ENCODE measurements around the gene WNT9B.
A peak's percentile ranks its signal among the peaks of the same experiment; 100 is the strongest.

The WNT9B gene

GRCh38 chr17:46885415-46886309 lies 34.3 kb downstream of the WNT9B start:
- no peak for DNase-seq

- no peak for DNase-seq
Measured at GRCh38 chr17:46886310-46886663, 34.9 kb downstream of the WNT9B start.

- no peak for DNase-seq
Measured at GRCh38 chr17:46887717-46888116, 36.3 kb downstream of the WNT9B start.

DNA sequence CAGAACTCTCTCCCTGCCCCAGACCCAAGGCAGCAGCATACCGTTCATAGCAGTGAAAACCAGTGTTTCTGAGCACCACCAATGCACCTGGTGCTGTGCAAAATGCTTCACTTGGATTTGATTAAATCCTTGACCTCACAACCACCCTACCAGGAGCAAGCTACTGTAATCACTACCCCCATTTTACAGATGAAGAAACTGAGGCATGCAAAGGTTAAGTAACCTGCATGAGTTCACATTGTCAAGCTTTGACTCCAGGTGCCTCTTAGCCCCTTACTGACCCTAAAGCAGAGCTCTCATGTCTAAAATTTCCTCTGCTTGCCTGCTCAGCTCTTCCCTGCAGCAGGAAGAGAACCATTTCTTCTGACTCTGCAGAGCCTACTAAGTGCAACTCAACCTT lies 37.3 kb downstream of the WNT9B start:
- DNase-seq = no peak

- no peak for DNase-seq
Measured at GRCh38 chr17:46889519-46889918, 38.1 kb downstream of the WNT9B start.

DNA sequence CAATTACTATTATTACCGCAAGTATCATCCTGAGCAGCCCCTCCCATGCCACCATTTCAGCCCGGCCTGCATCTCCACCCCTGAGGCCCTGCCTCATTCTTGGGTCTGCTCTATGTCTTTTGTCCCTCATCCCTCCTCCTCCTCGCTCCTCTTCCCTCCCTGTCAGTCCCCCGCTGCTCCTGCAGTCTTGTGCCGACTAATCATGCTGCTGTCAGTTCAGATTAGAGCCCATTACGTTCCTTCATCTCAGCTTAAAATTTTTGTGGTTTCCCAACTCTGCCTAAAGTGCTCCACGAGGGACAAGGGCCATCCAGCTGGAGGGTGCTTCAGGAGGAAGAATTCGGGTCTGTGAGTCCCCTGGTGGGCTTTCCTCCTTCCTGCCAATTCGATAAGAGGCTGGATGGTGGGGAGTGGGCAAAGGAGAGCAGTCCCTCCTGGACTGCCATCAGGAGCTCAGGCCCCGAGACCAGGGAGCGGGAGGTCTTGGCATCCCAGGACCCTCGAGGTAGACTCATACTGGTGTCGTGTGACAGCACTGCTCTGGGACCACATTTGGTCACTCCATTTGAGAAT lies 38.7 kb downstream of the WNT9B start:
- no peak for DNase-seq

DNA sequence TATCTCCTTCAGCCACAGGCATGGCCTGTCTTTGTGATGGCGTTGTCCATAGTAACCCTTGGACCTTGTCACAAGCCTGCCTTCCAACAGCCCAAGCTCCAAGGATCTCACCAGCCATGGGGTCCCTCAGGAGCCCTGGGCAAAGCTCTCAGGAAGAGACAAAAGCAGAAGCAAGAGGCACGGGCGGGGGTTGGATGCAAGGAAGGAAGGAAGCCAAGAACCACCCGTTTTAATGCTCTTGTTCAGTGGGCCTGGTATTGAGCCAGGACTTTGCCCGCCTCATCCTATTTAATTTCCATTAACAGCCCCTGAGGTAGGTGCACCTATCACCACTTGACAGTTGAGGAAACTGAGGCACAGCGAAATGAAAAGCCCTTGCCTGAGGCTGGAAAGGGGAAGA lies 39.3 kb downstream of the WNT9B start:
- DNase-seq = no peak

- no peak for DNase-seq
Measured at GRCh38 chr17:46892192-46892703, 40.9 kb downstream of the WNT9B start.

DNA sequence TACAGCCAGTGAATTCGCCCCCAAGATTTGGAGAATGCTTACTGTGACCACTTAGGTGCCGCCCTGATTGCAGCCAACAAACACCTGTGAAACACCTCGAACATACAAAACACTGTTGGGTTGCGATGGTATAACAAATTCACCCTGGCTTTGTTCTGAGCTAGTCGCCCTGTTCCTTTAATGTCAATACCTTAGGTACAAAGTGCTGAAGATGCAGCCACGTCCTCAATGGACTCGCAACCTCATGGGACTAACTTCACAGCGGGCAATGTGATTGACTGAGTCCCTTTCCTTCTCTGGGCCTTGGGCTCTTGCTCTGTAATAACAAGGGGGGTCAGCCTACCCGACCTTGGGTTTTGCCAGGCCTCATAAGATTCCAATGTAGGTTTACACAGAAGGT lies 42.6 kb downstream of the WNT9B start:
- DNase-seq = no peak

DNA sequence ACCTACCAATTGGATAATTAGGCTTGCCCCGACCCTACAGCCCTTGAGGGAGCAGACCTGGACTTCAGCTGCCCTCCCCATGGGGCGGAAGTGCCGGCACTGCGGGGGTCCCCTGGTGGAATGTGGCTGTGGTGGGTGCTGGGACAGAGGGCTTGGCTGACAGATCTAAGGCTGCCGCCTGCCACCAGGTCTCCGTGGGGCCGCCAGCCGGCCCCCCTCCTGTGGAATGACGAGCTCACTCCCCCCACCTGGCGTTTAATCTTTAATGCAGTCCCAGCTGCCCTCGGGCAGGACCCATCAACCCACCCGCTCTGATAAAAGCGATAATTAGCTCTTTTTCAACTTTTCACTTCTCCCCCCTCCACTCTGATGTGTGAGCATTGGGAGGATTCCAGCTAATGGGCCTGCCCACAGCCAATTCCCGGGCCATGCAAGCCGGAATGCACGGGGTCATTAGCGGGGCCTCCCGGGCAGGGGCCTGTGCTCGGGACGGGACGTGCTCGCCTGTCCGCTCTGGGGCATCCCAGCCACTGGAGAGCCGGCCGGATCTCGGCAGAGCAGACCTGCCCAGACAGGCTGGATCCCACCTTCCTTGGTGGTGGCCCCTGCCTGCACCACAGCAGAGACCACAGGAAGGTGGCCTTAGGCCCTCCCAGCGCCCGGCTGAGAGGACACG lies 43.2 kb downstream of the WNT9B start:
- no peak for DNase-seq

DNA sequence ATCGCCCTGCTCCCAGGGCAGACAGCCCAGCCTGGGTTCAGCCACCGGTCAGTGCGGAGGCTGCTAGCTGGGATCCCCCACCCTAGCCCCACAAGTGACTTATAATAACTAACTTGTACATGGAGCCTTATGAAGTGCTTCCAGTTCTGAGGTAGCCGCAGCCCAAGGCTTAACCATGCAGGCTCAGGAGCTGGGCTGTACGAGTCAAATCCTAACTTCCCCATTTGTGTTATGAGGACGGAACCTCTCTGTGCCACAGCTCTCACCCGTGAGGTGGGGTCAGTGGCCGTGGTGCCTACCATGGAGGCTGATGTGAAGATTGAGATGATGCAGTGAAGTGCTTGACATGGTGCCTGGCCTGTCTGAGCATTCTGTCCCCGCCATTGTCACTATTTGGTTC lies 43.8 kb downstream of the WNT9B start:
- peak; percentile 61 for DNase-seq

DNA sequence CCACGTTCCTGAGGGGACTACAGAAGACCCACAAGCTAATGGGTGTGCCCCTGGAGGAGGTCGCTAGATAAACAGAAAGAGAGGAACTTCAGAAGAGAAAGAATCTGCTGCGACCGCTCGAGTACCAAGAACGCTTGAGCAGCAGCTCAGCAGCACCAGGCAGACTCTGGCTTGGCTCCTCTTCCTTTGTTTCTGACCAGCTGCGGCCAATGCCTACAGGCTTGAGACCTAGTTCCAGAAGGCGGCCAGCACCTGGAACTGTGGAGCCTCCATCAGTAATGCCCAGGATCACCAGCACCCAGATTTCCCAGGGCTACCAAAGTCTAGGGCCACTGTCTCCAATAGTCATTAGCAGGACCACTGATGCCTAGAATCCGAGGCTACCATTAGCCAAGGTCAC lies 45.6 kb downstream of the WNT9B start:
- no peak for DNase-seq

GRCh38 chr17:46898364-46898763 lies 47.0 kb downstream of the WNT9B start:
- no peak for DNase-seq

DNA sequence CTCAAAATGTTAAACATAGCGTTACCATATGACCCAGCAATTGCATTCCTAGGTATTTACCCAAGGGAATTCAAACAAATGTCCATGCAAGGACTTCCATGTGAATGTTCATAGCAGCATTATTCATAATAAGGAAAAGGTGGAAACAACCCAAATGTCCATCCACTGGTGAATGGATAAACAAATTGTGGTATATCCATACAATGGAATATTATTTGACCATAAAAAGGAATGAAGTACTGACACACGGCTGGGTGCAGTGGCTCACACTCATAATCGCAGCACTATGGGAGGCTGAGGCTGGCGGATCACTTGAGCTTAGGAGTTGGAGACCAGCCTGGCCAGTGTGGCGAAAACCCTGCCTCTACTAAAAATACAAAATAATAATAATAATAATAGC lies 47.5 kb downstream of the WNT9B start:
- DNase-seq = no peak

- DNase-seq = no peak
Measured at GRCh38 chr17:46901291-46901690, 49.9 kb downstream of the WNT9B start.

DNA sequence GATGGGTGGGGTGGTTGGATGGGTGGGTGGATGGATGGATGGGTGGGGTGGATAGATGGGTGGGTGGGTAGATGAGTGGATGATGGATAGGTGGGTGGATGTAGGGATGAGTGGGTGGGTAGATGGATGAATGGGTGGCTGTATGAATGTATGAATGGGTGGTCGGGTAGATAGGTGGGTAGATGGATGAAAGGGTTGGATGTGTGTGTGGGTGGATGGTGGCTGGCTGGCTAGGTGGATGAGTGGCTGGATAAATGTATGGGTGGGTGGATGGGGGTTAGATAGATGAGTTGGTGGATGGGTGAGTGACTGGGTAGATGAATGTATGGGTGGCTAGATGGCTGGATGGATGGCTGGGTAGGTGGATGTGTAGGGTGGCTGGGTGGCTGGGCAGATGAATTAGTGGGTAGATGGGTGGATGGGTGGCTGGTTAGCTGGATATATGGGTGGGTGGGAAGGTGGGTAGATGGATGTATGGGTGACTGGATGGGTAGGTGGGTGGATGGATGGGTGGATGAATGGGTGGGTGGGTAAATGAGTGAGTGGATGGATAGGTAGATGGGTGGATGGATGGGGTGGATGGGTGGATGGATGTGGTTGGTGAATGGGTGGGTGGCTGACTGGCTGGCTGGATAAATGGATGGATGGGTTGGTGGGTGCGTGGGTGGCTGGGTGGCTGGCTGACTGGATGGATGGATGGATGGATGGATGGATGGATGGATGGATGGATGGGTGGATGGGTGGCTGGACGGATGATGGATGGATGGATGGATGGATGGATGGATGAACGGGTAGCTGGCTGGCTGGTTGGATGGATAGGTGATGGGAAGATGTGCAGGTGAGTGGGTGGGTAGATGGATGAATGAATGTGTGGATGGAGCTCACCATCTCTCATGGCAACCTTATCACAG lies 52.6 kb downstream of the WNT9B start:
- DNase-seq = no peak

DNA sequence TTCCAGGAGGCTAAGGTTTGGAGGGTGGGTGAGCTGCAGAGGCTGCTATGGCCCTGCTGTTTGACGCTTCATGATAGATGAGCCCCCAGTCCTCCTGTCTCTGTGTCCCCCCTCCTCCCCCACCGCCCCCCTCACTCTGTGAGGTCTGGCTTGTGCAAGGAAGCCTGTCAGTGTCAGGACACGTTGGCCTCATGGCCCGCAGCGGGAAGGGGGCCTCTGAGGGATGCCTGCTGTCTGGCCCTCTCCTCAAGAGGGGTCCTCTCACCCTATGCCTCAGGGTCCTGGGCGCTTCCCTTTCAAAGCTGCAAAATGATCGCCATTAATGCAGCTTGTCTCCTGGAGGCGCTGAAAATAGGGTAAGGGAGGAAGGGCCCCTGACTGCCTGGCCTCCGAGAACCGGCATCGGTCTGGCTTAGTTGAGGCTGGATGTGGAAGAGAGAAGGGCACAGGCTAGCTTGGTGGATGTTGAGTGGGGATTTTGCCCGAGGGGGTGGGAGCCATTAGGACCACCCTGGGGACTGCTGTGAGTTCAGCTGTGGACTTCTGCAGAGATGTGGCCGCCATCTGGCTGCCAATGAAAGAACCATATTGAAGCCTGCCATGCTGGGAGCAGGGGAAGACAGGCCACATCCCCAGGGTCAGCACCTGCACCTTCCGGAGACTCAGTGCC lies 56.8 kb downstream of the WNT9B start:
- DNase-seq = no peak

GRCh38 chr17:46910179-46910927 lies 59.0 kb downstream of the WNT9B start:
- DNase-seq = no peak

- no peak for DNase-seq
Measured at GRCh38 chr17:46911311-46911710, 59.9 kb downstream of the WNT9B start.

DNA sequence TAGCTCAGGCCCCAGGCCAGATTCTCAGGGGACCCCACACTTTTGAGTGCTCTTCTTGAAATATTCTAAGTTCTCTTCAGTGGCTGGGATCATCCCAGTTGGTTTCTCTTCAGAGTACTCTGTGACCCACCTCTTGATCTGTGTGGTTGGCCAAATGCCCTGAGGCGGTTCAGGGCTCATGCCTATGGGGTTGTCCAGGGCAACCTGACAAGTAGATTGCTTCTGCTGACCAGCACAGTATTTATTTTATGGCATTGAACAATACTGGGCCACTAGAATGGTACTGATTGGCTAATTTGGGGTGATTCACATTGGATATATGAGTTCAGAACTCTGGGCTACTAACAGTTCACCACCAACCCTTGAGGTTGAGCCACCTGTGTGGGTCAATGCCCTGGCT lies 64.2 kb downstream of the WNT9B start:
- no peak for DNase-seq

GRCh38 chr17:46916211-46916610 lies 64.8 kb downstream of the WNT9B start:
- no peak for DNase-seq

DNA sequence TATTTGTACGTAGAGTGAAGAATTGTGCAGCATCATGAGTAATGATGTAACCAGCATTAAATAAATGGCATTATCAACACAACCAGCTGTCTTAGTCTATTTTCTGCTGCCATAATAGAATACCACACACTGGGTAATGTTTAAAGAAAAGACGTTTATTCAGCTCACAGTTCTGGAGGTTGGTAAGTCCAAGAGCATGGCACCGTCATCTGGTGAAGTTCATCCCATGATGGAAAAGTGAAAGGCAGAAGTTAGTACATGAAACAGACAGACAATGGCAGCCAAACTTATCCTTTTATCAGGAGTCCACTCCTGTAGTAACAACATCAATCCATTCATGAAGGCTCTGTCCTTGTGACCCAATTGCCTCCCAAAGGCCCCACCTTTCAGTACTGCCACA lies 65.2 kb downstream of the WNT9B start:
- DNase-seq = no peak

Data from left hindlimb (tissue), 1 donor.